Islet of Langerhans (tissue), 1 donor: Measurements from ENCODE around the gene SIRT5.
A peak's percentile ranks its signal among the peaks of the same experiment; 100 is the strongest.

Experiments
- FAIRE-seq: peaks from one replicate; lab custom pipeline; 2011; peaks lifted over from hg19 to GRCh38; lab: Jason Lieb, UNC

Gene SIRT5

DNA sequence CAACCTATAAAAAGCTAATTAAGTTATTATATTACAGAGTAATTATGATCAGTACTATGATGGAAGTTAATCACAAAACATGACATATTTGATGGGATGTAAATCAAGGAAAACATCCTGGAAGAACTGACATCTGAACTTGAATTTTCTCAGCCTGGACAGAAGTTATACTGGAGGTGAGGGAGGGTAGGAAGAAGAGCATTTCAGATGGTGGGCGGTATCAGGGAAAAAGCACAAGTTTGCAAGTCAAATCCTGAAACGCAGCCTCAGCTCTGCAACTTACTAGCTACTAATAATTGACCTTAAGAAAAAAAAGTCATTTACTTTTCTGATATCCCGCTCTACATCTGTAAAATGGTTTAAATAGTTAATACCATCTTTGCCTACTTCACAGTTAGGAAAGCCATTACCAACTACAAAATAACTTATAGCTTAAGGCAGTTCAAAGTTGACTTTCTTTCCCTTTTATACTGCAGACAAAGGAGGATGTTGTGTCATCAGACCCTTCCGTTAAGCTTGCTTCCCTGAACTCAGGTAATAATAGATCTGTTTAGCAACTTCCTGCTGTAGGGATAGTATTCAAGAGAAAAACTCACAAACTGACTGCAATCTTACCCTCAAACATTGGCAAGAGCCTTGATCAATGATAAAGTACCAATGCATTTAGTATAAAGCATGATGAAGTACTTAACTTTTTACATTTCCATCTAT lies 61.7 kb downstream of the SIRT5 start:
- no peak for FAIRE-seq

DNA sequence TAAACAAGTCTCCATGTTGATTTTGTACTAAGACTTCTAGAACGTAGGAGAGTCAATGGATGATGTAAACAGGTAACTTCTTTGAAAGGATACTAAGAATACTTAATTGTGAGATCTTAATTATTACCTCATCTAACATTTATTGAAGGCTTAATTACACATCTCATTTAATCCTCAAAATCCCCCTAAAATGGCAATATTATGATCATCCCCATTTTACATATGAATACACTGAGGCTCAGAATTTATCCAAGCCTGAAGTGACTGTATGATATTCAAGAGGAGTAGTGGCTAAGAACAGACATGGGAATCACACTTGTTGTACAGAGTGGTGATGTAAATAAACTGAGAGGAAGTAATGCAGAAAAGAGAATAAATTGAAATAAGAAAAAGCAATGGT lies 63.6 kb downstream of the SIRT5 start:
- FAIRE-seq, result peak; percentile 21

DNA sequence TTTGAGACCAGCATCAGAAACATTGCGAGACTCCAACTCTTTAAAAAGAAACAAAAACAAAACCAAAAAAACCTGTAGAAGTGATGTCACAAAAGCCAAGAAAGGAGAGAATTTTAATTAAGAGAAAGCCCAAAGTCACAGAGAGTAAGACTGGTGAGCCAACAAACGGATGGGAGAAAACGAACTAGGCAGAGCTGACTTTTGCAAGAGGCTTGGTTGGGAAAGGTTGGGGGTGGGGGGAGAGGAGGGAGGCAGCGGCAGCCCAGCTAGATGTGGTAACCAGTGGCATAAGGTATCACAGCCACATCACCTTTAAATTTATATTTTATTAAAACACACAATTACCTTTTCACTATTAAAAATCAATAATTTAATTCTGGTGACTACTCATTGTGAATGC lies 64.2 kb downstream of the SIRT5 start:
- FAIRE-seq, result no peak

DNA sequence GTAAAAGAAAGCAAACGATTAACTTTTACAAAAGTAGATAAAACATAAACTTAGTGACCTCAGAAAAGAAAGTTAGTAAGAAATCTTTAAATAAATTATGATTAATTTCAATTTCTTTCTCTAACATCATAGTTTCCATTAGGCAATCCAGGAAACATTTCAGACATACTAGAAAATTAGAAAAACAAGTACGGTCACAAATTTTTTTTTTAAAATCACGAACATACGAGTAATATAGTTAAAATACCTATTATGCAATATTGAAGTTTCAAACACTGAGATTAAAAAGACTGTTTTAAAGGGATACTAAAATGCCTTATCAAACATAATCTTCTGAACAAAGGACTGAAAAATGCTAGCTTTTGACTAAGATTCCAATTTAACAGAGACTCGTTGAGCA lies 66.9 kb downstream of the SIRT5 start:
- FAIRE-seq, result peak; percentile 98

DNA sequence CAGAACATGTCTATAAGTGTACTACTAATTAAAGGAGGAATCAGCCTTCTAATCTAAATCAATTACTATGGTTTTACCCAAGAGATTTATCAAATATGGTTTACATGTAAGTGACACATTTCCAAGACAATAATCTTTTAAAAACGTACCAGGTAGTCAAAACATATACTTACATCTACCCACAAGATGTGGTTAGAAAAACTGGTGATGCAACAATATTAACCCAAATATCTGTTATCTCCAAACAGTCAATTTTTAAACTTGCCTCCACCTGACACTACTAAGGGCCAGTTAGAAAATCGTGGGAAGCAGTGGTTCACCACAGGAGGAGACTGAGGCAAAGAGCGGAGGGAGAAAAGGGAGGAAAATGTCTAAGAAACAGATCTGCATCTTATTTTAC lies 68.7 kb downstream of the SIRT5 start:
- FAIRE-seq, result no peak

DNA sequence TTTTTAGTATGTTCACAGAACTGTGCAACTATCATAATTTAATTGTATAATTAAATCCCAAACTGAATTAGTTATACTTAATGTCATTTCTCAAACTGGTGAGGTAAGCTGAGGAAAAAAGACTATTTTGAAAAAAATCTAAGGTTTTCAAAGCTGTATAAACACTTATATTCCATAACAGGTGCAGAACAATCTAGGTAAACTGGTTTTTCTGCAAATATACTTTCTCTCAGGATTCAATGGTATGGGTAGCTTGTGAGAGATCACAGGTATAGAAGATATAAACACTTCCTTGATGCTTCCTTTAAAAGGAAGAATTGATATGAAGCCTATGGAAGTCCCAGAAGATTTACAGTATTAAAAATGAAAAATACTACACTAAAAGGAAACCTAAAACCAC lies 74.4 kb downstream of the SIRT5 start:
- FAIRE-seq, result no peak

DNA sequence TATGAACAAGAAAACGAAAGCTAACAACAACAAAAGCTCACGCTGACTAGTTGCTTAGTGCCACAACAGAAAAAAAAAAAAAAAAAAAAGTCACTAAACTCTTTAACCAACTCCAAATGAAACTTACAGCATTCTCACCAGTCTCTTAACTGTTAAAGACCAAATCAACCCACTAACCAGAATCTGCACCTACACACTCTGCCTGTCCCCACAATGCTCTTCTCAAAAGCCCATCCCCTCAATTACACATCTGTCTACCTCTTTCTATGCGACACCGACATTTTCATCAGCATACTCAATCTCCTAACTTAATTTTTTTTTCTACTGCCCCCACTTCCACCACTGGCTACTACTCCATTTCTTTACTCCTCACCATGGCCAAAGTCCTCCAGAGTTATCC lies 75.0 kb downstream of the SIRT5 start:
- FAIRE-seq, result no peak

DNA sequence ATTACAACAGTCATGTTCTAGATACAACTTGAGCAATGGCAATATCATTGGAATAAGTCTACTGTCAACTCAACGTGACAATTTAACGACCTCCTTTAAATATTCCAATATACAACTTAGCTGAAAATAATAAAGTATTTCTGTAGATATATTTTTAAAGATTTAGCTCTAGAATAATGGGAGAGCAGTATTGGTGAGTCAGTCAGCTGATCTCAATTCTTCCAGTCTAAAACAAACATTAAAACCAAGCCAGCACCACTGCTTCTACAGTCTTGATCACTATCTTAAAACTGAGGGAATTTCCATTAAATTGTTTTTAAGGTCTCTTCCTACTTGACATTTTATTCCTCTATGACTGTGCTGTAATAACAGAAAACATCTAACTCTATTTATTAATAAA lies 78.9 kb downstream of the SIRT5 start:
- peak; percentile 87 for FAIRE-seq

DNA sequence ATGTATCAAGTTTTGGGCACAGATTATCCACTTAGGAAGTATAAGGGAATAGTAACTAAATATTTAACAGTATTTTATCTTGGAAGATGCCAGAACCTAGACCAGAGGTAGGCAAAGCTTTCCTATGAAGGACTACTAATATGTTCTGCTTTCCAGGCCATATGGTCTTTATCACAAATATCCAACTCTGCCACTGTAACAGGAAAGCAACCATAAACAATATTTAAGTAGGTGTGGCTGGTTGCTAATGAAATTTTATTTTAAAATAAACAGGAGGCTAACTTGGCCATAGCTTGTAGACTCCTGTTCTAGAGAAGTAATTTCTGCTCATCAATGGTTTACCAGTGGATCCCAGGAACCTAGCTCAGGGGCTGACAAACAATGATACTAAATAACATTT lies 80.1 kb downstream of the SIRT5 start:
- no peak for FAIRE-seq

DNA sequence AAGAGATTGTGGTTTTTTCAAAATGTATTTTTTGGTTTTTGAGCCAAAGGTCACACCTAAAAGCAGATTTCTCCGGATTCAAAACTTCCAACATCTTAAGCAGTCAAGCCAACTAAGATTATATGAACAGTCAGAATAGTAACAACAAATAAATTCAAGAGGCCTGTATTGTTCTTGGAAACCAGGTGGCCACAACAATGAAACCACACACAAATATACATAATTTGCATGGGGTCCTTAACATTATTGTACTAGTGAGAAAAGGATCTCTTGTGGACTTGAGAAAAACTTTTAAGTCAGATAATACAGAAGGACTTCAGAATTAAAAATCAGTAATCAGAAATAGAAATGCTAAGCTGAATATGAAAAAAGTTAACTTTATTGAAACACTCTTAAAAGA lies 81.3 kb downstream of the SIRT5 start:
- FAIRE-seq, result no peak

DNA sequence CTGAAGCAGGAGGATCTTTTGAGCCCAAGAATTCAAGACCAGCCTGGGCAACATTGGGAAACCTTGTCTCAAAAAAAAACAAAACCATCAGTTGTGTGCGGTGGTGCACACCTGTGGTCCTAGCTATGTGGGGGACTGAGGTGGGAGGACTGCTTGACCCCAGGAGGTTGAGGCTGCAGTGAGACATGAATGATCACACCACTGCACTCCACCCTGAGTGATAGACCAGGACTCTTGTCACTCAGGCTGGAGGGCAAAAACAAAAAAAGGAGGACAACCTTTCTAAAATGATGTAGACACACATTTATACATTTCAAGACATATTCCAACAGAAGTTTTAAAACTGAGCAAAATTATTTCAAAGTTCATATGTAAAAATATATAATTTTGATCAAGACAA lies 85.9 kb downstream of the SIRT5 start:
- FAIRE-seq, result no peak

DNA sequence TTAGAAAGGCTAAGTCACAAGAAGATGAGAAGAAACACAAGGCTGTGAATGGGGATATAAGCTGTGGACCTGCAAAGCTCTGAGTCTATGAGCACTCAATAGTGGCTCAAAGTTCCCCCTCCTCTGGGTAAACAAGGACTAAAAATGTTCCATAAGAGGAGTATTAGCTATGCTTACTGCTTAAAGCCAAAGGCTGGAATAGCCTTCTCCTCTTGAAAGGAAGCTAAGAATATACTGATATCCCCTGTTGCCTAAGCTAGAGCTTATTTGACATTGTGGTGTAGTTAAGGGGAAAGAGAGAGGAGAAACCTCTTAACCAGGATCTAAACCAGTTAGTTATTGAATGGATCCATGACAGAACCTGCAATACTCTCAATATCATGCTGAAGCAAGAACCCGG lies 86.5 kb downstream of the SIRT5 start:
- no peak for FAIRE-seq

DNA sequence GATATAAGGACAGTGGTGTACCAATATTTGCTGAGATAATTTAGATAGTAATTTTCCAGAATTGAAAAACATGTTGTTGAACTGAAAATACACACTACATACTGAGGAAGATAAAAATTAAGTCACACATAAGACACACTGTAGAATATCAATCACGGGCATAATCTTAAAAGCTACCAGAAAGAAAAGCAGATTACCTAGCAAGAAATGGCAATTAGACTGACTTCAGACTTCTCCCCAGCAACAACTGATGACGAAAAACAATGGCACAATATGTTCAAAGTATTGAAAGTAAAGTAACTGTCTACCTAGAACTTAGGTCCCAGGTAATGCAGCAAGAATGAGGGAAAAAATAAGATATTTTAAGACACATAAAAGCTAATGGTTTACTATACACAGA lies 87.2 kb downstream of the SIRT5 start:
- FAIRE-seq, result no peak

DNA sequence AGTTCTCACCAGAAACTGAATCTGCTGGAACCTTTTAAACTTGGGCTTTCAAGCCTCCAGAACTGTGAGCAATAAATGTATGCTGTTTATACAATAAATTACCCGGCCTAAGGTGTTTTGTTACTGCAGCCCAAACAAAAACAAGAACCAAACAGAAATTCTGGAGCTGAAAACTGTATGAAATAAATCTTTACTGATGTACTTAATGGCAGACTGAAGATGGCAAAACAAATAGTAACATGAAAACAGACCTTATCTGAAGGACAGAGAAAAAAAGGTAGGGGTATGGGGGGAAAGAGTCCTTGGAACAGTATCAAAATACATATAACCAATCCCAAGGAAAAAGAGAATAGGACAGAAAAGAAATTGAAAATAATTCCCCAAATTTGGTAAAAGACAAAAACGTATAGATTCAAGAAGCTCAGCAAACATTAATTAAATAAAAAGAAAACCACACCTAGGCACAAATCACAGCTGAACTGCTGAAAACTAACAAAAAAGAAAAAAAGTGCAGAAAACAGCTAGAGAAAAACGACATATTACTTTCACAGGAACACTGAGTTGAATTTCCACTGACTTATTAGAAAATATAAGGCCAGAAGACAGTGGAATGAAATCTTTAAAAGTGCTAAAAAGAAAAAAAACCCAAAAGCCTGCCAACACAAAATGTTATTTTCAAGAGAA lies 88.4 kb downstream of the SIRT5 start:
- FAIRE-seq, result no peak

DNA sequence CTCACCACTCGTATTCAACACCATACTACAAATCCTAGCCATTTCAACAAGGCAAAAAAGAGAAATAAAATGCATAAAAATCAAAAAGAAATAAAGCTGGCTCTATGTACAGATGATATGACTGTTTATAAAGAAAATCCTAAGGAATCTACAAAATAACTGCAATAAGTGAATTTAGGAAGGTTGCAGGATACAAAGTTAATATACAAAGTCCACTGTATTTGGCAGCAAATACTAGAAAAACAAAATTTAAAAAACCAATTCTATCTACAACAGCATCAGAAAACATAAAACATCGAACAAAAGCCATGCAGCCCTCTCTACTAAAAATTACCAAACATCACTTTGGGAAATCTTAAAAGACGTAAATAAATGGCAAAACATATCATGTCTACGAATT lies 89.6 kb downstream of the SIRT5 start:
- FAIRE-seq, result no peak
